Endodermal cell (in vitro differentiated cells): ENCODE data around the gene TUB. TPM values are rescaled to one million over a fixed set of nuclear protein-coding genes. Genes with fewer than 3 reads are reported as not detected.

Experiments
- DNase-seq: peaks from one replicate; pipeline ENCODE4 v3.0.0-alpha.2; 2017
- H3K27ac ChIP-seq: 2 replicates; pipeline ENCODE4 v1.5.1; 2013; ENCODE audit warnings: mild to moderate bottlenecking, low read depth, low read length, moderate library complexity
- H3K27me3 ChIP-seq: 2 replicates; pipeline ENCODE4 v1.6.1; 2013; ENCODE audit warnings: mild to moderate bottlenecking, low read length, moderate library complexity; ENCODE audit not compliant: insufficient read depth, control insufficient read depth, poor library complexity, severe bottlenecking
- H3K36me3 ChIP-seq: 2 replicates; pipeline ENCODE4 v1.7.0; 2013; ENCODE audit warnings: mild to moderate bottlenecking, low read length, moderate library complexity; ENCODE audit not compliant: control insufficient read depth, insufficient read depth
- H3K4me1 ChIP-seq: one replicate; pipeline ENCODE4 v1.7.0; 2013; ENCODE audit warnings: low read length; ENCODE audit not compliant: control insufficient read depth, insufficient read depth
- H3K4me3 ChIP-seq: 2 replicates; pipeline ENCODE4 v1.5.1; 2013; ENCODE audit warnings: mild to moderate bottlenecking, low read length, moderate library complexity
- H3K9ac ChIP-seq: 2 replicates; pipeline ENCODE4 v1.6.1; 2013; ENCODE audit warnings: mild to moderate bottlenecking, low read length, moderate library complexity; ENCODE audit not compliant: poor library complexity, severe bottlenecking; ENCODE audit errors: extremely low read depth
- H3K9me3 ChIP-seq: 2 replicates; pipeline ENCODE4 v1.6.1; 2013; ENCODE audit warnings: mild to moderate bottlenecking, low read length, moderate library complexity; ENCODE audit not compliant: control insufficient read depth
- H3K27ac Mint-ChIP-seq: 2 replicates; pipeline ENCODE4 v1.8.0; 2020; ENCODE audit warnings: mixed read lengths
- H3K27me3 Mint-ChIP-seq: 2 replicates; pipeline ENCODE4 v1.8.0; 2021; ENCODE audit warnings: mild to moderate bottlenecking, mixed read lengths; ENCODE audit not compliant: insufficient read depth
- H3K36me3 Mint-ChIP-seq: 2 replicates; pipeline ENCODE4 v1.8.0; 2020; ENCODE audit warnings: low read depth, mixed read lengths
- H3K4me1 Mint-ChIP-seq: 2 replicates; pipeline ENCODE4 v1.8.0; 2020; ENCODE audit warnings: mixed read lengths
- H3K4me3 Mint-ChIP-seq: 2 replicates; pipeline ENCODE4 v1.8.0; 2020; ENCODE audit warnings: mild to moderate bottlenecking, moderate library complexity, mixed read lengths
- H3K9me3 Mint-ChIP-seq: 2 replicates; pipeline ENCODE4 v1.8.0; 2020; ENCODE audit warnings: mild to moderate bottlenecking, mixed read lengths
- CTCF ChIP-seq: fragments of 200-600 bp; sonication (generic); conservative IDR thresholded peaks from 2 replicates; pipeline ENCODE4 v1.5.0; 2021; ENCODE audit warnings: antibody characterized with exemption, mild to moderate bottlenecking
- WGBS, 2 experiments: methylation state at CpG; one replicate each; pipeline versions ENCODE4 v1.1.5 to v1.1.7; 2013; ENCODE audit warnings: missing lambda C conversion rate in 2 of 2, mixed read lengths in 1 of 2; ENCODE audit not compliant: insufficient coverage in 1 of 2, insufficient read length in 1 of 2; 5-methylcytosine and 5-hydroxymethylcytosine counted together
- total RNA-seq, 2 donors: library from RNA; stranded (reverse); fragmentation: NEBNext Ultra II Directional in 1 of 2; extraction: Animal tissue kit (Norgen Biotek cat#: 25700) in 1 of 2; gene quantifications; 2 replicates in 1 of 2; 3 replicates in 1 of 2; pipeline ENCODE4 v1.2.1, GENCODE V29; 2021

Gene TUB
- total RNA-seq, 2 donors from 2014 or later, result 15.8 to 29.9 TPM

GRCh38 chr11:8082391-8083087 lies 1.5 kb downstream of the TUB start:
- Mint-ChIP-seq H3K4me3 (peak overlapping the region; percentile 62), H3K9me3 (no peaks in the 10 kb centered on the region), H3K36me3 (no peaks in the 10 kb centered on the region), H3K4me1 (peaks cover 6% of the 10 kb centered on the region), H3K27ac (no peak overlapping the region), H3K27me3 (peaks cover 47% of the 10 kb centered on the region)
- no peak overlapping the region for H3K27ac ChIP-seq
- 90 to 91% methylated on average over 12 to 15 of the region's 15 CpGs for WGBS, 2 experiments
- H3K27me3 ChIP-seq, result peaks cover 40% of the 10 kb centered on the region
- no peak for TF ChIP-seq CTCF
- peaks cover 5% of the 10 kb centered on the region for H3K4me1 ChIP-seq
- H3K4me3 ChIP-seq, result no peak overlapping the region
- no peaks in the 10 kb centered on the region for H3K9me3 ChIP-seq
- no peak overlapping the region for H3K9ac ChIP-seq
- H3K36me3 ChIP-seq, result no peaks in the 10 kb centered on the region
- DNase-seq, result peak; percentile 82

- peaks cover 6% of the 10 kb centered on the region for H3K4me1 Mint-ChIP-seq
- WGBS, 2 experiments, result 79 to 85% methylated on average over 6 to 9 of the region's 9 CpGs
Measured at GRCh38 chr11:8083088-8083395, 2.0 kb downstream of the TUB start.

GRCh38 chr11:8083871-8084281 lies 2.9 kb downstream of the TUB start:
- Mint-ChIP-seq H3K36me3 (no peaks in the 10 kb centered on the region), H3K4me1 (peaks cover 6% of the 10 kb centered on the region), H3K9me3 (no peaks in the 10 kb centered on the region), H3K4me3 (no peak overlapping the region), H3K27ac (no peak overlapping the region), H3K27me3 (peaks cover 34% of the 10 kb centered on the region)
- 44% methylated on average over 1 of the region's 1 CpG; no CpG with 5 or more reads in 1 of the 2 experiments for WGBS, 2 experiments
- Histone ChIP-seq H3K9me3 (no peaks in the 10 kb centered on the region), H3K27me3 (peaks cover 31% of the 10 kb centered on the region), H3K4me1 (peaks cover 5% of the 10 kb centered on the region), H3K27ac (peak overlapping the region; percentile 22), H3K4me3 (no peak overlapping the region), H3K36me3 (no peaks in the 10 kb centered on the region), H3K9ac (no peak overlapping the region)
- DNase-seq, result peak; percentile 78
- TF ChIP-seq CTCF, result no peak

More at GRCh38 chr11:8083088-8083395, 2.0 kb downstream of the TUB start:
- H3K27me3 ChIP-seq, result peaks cover 38% of the 10 kb centered on the region
- no peak overlapping the region for H3K9ac ChIP-seq
- Mint-ChIP-seq H3K9me3 (no peaks in the 10 kb centered on the region), H3K27me3 (peaks cover 42% of the 10 kb centered on the region), H3K27ac (no peak overlapping the region), H3K36me3 (no peaks in the 10 kb centered on the region), H3K4me3 (no peak overlapping the region)
- H3K4me1 ChIP-seq, result peaks cover 5% of the 10 kb centered on the region
- no peak overlapping the region for H3K4me3 ChIP-seq
- TF ChIP-seq CTCF, result no peak
- no peaks in the 10 kb centered on the region for H3K9me3 ChIP-seq
- no peak for DNase-seq
- no peak overlapping the region for H3K27ac ChIP-seq
- H3K36me3 ChIP-seq, result no peaks in the 10 kb centered on the region
